AG20443 (cell line): Measurements from ENCODE around the gene PMIS2.

Experiments used
- DNase-seq: peaks from one replicate; pipeline ENCODE4 v3.0.0; 2012; ENCODE audit warnings: low spot score, mixed read lengths

Gene PMIS2

GRCh38 chr19:35585848-35586247 lies at the start of gene PMIS2:
Gene PMIS2, plus strand, starts transcription at chr19:35586173. Its CDS starts 87 bp downstream, at chr19:35586260.
- DNase-seq: no peak

- no peak for DNase-seq
These were observed 46.7 kb upstream of the PMIS2 start for GRCh38 chr19:35539314-35539713.

DNA sequence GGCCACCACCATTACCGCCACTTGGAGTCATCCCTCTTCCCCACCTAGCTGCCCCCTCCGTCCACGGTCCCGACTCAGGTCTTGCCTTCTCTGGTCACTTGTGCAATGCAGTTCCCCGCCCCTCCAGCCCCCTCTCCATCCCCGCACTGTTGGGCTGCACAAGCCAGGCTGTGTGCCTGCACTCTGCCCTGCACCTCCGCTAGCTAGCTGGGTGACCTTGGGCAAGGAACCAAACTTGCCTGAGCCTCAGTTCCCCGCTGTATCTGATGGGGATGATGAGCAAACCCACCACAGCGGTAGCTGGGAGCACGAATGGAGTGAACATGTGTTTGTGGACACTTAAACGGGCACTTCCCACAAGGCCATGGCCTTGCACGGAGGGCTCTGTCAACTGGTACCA lies 46.1 kb upstream of the PMIS2 start:
- DNase-seq: no peak

DNA sequence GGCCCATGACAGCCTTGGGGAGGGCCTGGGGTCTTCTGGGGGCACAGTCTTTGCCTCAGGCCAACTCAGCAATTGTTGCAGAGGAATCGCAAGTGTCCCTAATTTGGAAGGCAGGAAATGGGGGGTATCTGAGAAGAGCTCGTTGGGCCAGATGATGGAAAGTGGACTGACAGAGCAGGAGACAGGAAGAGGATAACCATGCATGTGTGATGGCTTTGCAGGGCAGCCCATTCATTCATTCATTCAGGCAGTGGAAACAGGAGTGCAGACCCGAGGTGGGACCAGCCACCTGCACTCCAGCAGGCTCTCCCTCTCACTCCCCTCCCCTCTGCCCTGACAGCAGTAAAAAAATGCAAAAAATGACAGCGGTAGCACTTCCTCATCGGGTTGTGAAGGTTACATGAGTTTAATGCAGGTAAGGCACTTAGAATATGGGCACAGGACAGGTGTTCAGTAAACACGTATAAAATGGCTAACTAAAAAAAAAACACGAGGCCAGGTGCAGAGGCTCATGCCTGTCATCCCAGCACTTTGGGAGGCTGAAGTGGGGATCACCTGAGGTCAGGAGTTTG lies 45.5 kb upstream of the PMIS2 start:
- DNase-seq: no peak

- no peak for DNase-seq
These were observed 43.8 kb upstream of the PMIS2 start for GRCh38 chr19:35542209-35542608.

DNA sequence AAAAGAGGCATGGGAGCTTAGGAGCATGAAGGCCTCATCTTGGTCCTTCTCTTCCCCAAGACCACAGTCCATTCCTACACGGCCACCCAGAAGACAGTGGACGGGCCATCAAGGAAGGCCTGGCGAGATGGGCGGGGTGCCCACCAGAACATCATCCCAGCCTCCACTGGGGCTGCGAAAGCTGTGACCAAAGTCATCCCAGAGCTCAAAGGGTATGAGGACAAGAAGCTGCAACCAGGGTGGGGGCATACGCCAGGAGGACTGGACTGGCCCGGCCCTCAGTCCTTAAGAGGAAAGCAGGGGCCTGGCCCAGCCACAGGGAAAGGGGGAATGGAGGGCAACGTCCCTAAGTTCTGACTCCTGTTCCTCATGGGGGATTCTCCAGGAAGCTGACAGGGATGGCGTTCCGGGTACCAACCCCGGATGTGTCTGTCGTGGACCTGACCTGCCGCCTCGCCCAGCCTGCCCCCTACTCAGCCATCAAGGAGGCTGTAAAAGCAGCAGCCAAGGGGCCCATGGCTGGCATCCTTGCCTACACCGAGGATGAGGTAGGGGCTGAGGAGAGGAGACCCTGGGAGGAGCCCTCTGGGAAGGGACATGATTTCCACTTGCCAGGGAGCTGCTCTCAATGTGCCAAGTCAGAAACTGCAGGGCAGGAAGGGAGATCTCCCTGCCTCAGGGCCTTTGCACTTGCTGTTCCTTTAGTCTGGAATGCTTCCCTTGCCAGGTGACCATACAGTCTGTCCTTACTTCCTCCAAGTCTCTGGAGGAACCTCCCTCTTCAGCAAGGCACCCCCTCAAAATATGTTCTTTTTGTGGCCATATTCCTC lies 42.5 kb upstream of the PMIS2 start:
- no peak for DNase-seq

DNA sequence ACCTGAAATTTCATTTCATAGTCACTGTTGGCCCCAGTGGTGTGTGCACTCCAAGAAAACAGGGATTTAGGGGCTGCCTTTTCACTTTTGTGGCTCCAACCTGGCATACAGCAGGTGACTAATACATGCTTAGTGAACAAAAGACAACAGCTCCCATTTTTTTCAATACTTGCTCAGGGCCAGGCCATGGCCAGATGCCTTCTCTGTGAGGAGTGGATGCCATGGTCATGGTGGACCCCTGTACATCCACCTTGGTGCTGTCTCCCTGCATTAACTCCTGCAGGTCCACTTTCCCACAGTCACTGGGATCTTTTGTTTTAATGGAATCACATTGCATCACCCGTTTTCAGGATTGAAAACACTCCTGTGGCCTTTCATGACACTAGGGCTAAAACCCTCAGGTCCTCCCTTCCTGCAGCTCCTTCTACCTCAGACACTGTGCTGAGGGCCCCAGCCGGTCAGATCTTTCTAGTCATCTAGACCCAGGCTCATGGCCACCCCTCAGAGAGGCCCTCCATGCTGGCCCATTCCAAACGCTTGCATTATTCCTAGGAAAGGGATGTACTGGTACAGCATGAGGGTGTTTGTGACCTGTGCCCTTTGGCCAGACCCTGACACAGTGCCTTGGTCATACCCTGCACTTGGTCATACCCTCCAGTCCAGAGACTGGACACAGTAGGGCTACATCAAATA lies 41.7 kb upstream of the PMIS2 start:
- no peak for DNase-seq

DNA sequence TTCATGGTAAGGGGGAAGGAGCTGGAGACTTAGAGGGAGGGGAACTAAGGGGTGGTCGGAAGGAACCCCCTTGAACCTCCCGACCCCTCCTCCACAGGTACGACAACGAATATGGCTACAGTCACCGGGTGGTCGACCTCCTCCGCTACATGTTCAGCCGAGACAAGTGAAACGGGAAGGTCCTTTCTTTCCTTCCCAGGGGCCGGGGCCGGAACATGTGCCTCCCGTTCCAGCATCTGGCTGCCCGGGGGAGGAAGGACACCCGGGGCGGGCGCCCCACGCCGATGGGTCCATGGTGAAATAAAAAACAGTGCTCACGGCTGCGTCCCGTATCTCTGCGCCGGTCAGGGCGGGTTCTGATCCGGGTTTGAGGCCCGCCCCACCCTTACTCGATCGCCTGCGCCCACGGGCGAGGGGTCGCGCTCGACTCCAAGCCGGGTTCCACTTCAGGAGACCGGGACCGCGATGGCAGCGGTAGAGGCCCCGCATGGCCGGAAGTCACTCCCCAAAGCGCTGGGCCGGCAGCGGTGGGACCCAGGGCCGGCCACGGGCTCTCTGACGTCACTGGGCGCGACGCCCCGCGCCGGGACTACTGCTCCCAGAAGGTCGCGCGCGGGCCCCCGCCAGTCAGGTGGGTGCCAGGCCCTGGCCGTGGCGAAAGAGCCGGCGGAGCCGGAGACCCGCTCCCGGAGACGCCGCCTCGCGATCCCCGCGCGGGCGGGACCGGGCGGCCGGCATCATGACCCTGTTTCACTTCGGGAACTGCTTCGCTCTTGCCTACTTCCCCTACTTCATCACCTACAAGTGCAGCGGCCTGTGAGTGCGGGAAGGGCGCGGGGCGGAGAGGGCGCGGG lies 40.7 kb upstream of the PMIS2 start, which contains the start of gene TMEM147:
Gene TMEM147, plus strand, starts transcription at position 626 of the 854 bp plus-strand sequence. Its CDS starts 114 bp downstream, at position 740.
- peak; percentile 99 for DNase-seq

DNA sequence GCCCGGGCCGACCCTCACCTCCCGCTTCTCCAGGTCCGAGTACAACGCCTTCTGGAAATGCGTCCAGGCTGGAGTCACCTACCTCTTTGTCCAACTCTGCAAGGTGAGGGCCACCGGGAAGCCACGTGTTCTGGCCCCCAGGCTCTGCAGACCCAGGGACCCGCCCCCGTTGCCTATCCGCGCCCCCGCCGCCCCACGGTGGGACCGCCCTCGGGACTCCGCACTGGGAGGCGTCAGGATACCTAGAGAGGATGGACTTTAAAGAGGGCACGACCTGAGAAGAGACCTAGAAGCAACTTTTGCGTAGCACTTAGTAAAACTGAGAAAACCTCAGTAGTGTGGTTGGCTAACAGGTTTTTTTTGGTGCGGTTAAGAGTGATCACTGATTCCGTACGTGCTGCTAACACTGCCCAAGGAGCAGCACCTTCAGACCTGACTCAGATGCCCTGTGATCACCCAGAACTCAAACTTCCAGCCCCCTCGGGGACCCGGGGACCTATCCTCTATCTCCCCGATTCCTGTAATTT lies 40.1 kb upstream of the PMIS2 start:
- DNase-seq: peak; percentile 71

DNA sequence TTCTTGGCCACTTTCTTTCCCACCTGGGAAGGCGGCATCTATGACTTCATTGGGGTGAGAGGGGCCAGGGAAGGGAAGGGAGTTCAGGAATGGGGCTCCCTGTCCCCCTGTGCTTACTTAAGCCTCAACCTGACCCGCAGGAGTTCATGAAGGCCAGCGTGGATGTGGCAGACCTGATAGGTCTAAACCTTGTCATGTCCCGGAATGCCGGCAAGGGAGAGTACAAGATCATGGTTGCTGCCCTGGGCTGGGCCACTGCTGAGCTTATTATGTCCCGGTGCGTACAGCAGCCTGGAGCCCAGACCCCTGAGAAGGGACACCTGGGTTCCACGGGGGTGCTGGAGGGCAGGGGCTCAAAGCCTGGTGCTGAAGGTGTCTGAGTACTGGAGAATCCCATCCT lies 39.4 kb upstream of the PMIS2 start:
- no peak for DNase-seq

DNA sequence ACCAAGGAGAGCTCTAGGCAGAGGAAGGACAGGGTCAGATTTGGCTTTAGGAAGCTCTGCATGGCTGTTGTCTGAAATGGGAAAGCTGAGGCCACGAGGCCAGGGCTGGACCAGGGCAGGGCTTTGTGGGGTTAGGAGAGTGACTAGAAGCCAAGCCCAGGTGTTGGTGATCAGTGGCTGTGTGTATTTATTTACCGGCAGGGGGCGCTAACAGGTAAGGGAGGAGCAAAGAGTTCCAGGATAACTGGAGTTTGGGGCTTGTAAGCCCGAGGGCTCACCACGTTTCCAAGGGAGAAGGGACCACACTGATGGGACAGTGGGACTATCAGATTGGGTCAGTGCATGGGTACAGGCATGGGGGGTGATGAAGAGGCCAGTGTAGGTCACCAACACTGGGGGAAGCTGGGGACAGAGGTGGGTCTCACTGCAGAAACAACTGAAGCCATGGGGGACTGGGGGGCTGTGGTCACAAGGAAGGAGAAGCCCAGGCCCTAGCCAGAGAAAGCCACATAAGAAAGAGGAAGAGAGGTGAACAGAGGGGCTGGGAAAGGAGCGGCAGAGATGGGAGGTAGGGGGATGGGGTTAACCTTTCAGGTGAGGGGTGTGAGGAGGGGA lies 36.7 kb upstream of the PMIS2 start:
- DNase-seq: peak; percentile 77

- DNase-seq: no peak
These were observed 36.0 kb upstream of the PMIS2 start for GRCh38 chr19:35549879-35550523.

DNA sequence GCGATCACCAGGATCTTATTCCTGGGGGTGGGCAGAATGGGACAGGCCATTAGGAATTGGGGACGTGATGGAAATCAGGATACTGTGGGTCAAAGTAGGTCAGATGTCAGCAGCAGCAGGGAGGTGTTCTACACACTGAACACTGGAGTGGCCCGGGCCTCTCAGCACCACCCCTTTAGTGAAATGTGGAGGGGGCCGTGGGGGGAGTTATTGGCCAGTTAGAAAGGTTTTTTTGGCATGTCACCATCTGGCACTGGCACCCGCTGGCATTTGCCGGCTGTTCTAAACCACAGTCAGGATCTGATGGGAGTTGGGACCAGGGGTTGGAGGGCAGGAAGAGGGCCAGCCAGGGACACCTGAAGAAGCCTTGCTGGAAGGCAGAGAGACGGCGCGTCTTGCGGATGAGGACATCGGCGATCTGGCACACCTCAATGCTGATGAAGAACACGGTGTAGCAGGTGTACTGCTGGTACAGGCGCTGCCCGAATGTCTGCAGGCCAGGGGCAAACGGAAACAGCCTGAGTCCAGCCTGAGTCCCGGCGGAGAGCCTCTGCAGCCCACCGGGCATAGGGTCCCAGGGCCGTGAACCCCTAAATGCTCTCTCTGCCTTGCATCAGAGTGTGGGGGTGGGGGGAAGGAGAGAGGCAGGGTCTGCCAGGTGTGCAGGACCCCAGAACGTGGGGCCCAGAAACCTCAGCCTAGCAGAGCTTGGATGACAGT lies 34.7 kb upstream of the PMIS2 start:
- DNase-seq: no peak

DNA sequence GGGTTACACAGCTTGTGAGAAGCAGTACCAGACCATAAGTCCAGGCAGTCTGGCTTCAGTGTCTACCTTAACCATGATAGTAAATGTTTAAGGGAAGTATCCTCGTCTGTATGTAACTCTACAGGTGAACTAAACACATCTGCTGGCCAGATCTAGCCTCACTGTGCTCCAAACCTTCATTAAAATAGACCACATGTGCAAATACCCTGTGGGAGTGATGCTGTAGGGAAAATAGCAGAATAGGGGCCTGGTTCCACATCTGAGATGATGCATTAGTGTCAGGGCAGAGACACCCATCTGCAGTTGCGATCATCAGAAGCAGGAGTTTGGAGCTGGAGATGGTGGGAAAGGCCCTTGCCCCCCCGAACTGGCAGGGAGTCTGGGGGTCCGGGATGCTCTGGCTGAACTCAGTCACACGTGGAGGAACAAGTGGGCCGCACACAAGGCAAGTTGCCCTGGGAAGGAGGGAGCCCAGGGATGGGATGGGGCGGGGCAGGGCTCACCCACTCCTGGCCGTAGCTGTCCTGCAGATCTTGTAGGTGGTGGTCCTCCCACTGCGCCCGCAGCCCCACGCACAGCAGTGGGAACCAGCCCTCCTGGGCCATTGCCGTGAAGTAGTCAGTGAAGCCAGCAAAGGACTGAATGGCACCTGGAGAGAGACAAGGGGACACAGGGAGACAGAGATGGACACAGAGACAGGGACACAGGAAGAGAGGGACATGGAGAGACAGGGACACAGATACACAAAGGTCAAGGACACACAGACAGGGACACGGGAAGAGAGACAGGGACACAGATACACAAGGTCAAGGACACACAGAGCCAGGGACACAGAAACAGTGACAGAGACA lies 33.2 kb upstream of the PMIS2 start:
- DNase-seq: no peak

GRCh38 chr19:35553385-35554000 lies 32.5 kb upstream of the PMIS2 start:
- DNase-seq: no peak

DNA sequence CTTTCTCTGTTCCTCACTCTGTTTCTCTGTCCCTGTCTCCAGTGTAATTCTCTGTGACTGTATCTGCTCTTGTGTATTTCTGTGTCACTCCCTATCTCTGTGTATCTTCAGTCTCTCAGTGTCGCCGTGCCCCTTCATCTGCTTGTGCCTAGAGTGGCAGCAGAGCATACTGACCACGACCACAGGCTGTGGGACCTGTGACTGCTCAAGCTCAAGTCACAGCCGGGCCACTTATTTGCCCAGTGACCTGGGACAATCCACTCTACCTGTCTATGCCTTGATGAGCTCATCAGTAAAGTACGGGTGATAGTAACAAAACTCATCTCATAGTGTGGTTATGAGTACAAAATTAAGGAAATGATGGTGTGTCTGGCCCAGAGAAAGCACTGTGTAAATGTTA lies 31.9 kb upstream of the PMIS2 start:
- DNase-seq: no peak

DNA sequence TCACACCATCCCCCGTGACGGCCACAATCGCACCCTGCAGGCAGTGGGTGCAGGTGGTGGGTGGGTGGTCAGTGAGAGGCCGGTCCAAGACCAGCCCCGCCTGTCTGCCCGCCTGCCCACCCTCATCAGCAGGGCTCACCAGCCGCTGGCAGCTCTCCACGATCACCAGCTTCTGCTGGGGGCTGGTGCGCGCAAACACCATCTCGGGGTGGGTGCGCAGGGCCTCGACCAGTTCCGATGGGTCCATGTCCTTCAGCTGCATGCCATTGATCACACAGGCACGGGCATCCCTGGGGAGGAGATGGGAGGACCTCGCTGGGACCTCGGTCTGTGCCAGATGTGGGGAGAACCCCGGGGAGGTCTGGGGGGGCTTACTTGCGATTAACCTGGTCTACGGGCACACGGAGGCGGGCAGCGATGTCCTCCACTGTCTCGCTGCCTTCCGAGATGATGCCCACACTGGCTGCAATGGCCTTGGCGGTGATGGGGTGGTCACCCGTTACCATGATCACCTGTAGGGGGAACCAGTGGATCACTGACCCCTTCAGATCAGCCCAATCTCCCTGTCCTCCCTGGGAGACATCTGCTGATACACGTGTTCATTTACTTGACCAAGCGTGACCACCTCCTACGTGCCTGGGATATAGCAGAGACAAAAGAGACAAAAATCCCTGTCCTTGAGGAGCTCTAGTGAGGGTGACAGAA lies 30.5 kb upstream of the PMIS2 start:
- peak; percentile 40 for DNase-seq

GRCh38 chr19:35556025-35556590 lies 29.9 kb upstream of the PMIS2 start:
- no peak for DNase-seq
